Measurements from ENCODE around the gene PCBP3. TPM values are rescaled to one million over a fixed set of nuclear protein-coding genes. Genes with fewer than 3 reads are reported as not detected.

The PCBP3 gene
- total and polyA plus RNA-seq, 10 of the 15 experiments (the other 5 are each of a cell fraction or from before 2014, with no cell fraction given) = 0.09 to 1.3 (median 0.46) TPM; not detected in 3

GRCh38 chr21:45833414-45833813 is 189.9 kb downstream of the PCBP3 start:
- no peak overlapping the region for H3K4me3 ChIP-seq
- no peak overlapping the region for H3K4me2 ChIP-seq (ENCODE audit: control insufficient read depth, insufficient read depth)
- WGBS (ENCODE audit: insufficient coverage, insufficient replicate concordance, low lambda C conversion rate, missing lambda C conversion rate) = 23% methylated on average over 6 of the region's 6 CpGs
- H3K79me2 ChIP-seq (ENCODE audit: control insufficient read depth, insufficient read depth, low read length) = no peaks in the 10 kb centered on the region
- no peak for ATAC-seq
- H3K36me3 ChIP-seq (ENCODE audit: control insufficient read depth in 2 of 2, insufficient read depth in 2 of 2, low read length in 1 of 2) = no peaks in the 10 kb centered on the region
- ChIA-PET RAD21 (ENCODE audit: unreplicated experiment) (no interaction called here), POLR2A (no interaction called here), CTCF (no interaction called here), SMC1A (ENCODE audit: uncharacterized antibody, unreplicated experiment) (no interaction called here)
- intact Hi-C loops (cut with micrococcal nuclease; ENCODE audit: unreplicated experiment) = no loop called here
- no peak overlapping the region for H2AFZ ChIP-seq (ENCODE audit: control insufficient read depth, low read depth, low read length)
- in situ Hi-C loops (cut with MboI) = no loop called here
- no peak for DNase-seq (ENCODE audit: low read depth, low spot score)
- no peak for TF ChIP-seq NFYB (IDR thresholded peaks at IDR 0.05; ENCODE audit: insufficient read depth, low read depth, low read length)
- no peaks in the 10 kb centered on the region for H4K20me1 ChIP-seq (ENCODE audit: control insufficient read depth, insufficient read depth)
- H3K27ac ChIP-seq (ENCODE audit: control insufficient read depth, insufficient read depth) = no peak overlapping the region
- H3K27me3 ChIP-seq (replicated peaks in 1 of 2; ENCODE audit: control insufficient read depth in 2 of 2, insufficient read depth in 2 of 2, low read length in 1 of 2) = no peaks in the 10 kb centered on the region
- no peaks in the 10 kb centered on the region; the same call in 1 of the 2 replicates for H3K4me1 ChIP-seq (ENCODE audit: control insufficient read depth, insufficient read depth, low read length)
- H3K9ac ChIP-seq (ENCODE audit: control insufficient read depth, insufficient read depth, low read length) = no peak overlapping the region
- FAIRE-seq = no peak
- peaks cover 2% of the 10 kb centered on the region; the same call in 1 of the 3 replicates for H3K9me3 ChIP-seq (replicated peaks; ENCODE audit: control insufficient read depth, insufficient read depth, low read length)
- BruUV-seq (replicated peaks) = no TSS peak

- in situ Hi-C loops (cut with MboI) = no loop called here
- CTCF ChIA-PET = no interaction called here
- POLR2A ChIA-PET = no interaction called here
- Histone ChIP-seq H3K4me1 (ENCODE audit: control insufficient read depth, insufficient read depth, low read length) (no peaks in the 10 kb centered on the region; the same call in 1 of the 2 replicates), H2AFZ (ENCODE audit: control insufficient read depth, low read depth, low read length) (no peak overlapping the region), H3K4me2 (ENCODE audit: control insufficient read depth, insufficient read depth) (no peak overlapping the region), H3K9me3 (replicated peaks; ENCODE audit: control insufficient read depth, insufficient read depth, low read length) (peaks cover 2% of the 10 kb centered on the region; the same call in 1 of the 3 replicates), H4K20me1 (ENCODE audit: control insufficient read depth, insufficient read depth) (no peaks in the 10 kb centered on the region), H3K4me3 (no peak overlapping the region), H3K79me2 (ENCODE audit: control insufficient read depth, insufficient read depth, low read length) (no peaks in the 10 kb centered on the region), H3K27me3 (replicated peaks in 1 of 2; ENCODE audit: control insufficient read depth in 2 of 2, insufficient read depth in 2 of 2, low read length in 1 of 2) (no peaks in the 10 kb centered on the region), H3K36me3 (ENCODE audit: control insufficient read depth in 2 of 2, insufficient read depth in 2 of 2, low read length in 1 of 2) (no peaks in the 10 kb centered on the region), H3K27ac (ENCODE audit: control insufficient read depth, insufficient read depth) (no peak overlapping the region), H3K9ac (ENCODE audit: control insufficient read depth, insufficient read depth, low read length) (no peak overlapping the region)
- no TSS peak for BruUV-seq (replicated peaks)
- intact Hi-C loops (cut with micrococcal nuclease; ENCODE audit: unreplicated experiment) = no loop called here
- TF ChIP-seq POLR2AphosphoS2 (IDR thresholded peaks at IDR 0.05; ENCODE audit: low read depth, low read length) (no peak), USF2 (IDR thresholded peaks at IDR 0.05; ENCODE audit: borderline replicate concordance, low read depth, low read length) (no peak), FOXM1 (IDR thresholded peaks at IDR 0.05; ENCODE audit: low read depth, low read length) (no peak)
- FAIRE-seq = no peak
- SMC1A ChIA-PET (ENCODE audit: uncharacterized antibody, unreplicated experiment) = no interaction called here
- 78% methylated on average over 24 of the region's 24 CpGs for WGBS (ENCODE audit: insufficient coverage, insufficient replicate concordance, low lambda C conversion rate, missing lambda C conversion rate)
- RAD21 ChIA-PET (ENCODE audit: unreplicated experiment) = interaction anchor here (0.5 kb wide), 1 partner anchor 265 kb away, joined by 3 read pairs; no protein-coding TSS in a partner anchor
- no peak for DNase-seq (ENCODE audit: low read depth, low spot score)
- ATAC-seq = no peak
Observed at GRCh38 chr21:45834026-45834715, 190.6 kb downstream of the PCBP3 start.

All from GM12878 (cell line).